Prostate gland (tissue), 2 donors: ENCODE results near the gene PLEKHG7. TPM values are rescaled to one million over a fixed set of nuclear protein-coding genes. Genes with fewer than 3 reads are reported as not detected.

Experiments used
- DNase-seq: peaks from one replicate; pipeline ENCODE4 v3.0.0-alpha.2; 2019; ENCODE audit warnings: low spot score
- H3K27ac ChIP-seq, 2 donors: fragments of 200-600 bp; sonication (generic); 2 replicates each; pipeline ENCODE4 v1.5.1; 2017 to 2019
- H3K27me3 ChIP-seq: fragments of 200-600 bp; sonication (generic); replicated peaks from 2 replicates; pipeline ENCODE4 v1.5.1; 2019; ENCODE audit not compliant: insufficient read depth
- H3K36me3 ChIP-seq, 2 donors: fragments of 200-600 bp; sonication (generic); 1 replicate in 1 of 2; 2 replicates in 1 of 2; pipeline versions ENCODE4 v1.5.1 to v1.8.1; 2017 to 2019
- H3K4me1 ChIP-seq: fragments of 200-600 bp; sonication (generic); replicated peaks from 2 replicates; pipeline ENCODE4 v1.5.1; 2019
- H3K4me3 ChIP-seq, 2 donors: fragments of 200-600 bp; sonication (generic); 2 replicates each; pipeline ENCODE4 v1.5.1; 2017 to 2019
- H3K9me3 ChIP-seq: fragments of 200-600 bp; sonication (generic); 2 replicates; pipeline ENCODE4 v1.5.1; 2017
- CTCF ChIP-seq, 4 experiments: fragments of 200-600 bp in 2 of 4; fragments of 450-650 bp in 2 of 4; sonication (generic) in 2 of 4; IDR thresholded peaks; 1 replicate in 3 of 4; 2 replicates in 1 of 4; pipeline ENCODE4 v1.5.1; 2016 to 2019; ENCODE audit warnings: antibody characterized with exemption in 4 of 4, mild to moderate bottlenecking in 2 of 4, moderate library complexity in 2 of 4
- POLR2A ChIP-seq: fragments of 450-650 bp; IDR thresholded peaks from one replicate; pipeline ENCODE4 v1.6.1; 2016; ENCODE audit warnings: antibody characterized with exemption, mild to moderate bottlenecking
- POLR2AphosphoS5 ChIP-seq: sonication (generic); formaldehyde crosslinking; IDR thresholded peaks from one replicate; pipeline ENCODE4 v1.6.1; 2017; ENCODE audit warnings: antibody characterized with exemption
- WGBS: methylation state at CpG from one replicate; pipeline ENCODE4 v1.1.5; 2018; 5-methylcytosine and 5-hydroxymethylcytosine counted together
- intact Hi-C: fragments of 100-400 bp; cut with DNase I; formaldehyde crosslinking; loops from one replicate; pipeline ENCODE4 v1.14.2; 2022
- total RNA-seq, 2 donors: library from RNA; depleted of rRNA; stranded (reverse); fragments of >200 nt; gene quantifications; one replicate each; pipeline ENCODE4 v1.1.0, GENCODE V29; 2016

The PLEKHG7 gene
- total RNA-seq, 2 donors from 2014 or later = 0.50 to 1.4 TPM

GRCh38 chr12:92726850-92727249 is 24.1 kb downstream of the PLEKHG7 start:
- Histone ChIP-seq H3K27me3 (no peaks in the 10 kb centered on the region), H3K36me3 (no peaks in the 10 kb centered on the region), H3K9me3 (no peaks in the 10 kb centered on the region), H3K4me1 (no peaks in the 10 kb centered on the region), H3K27ac (no peak overlapping the region), H3K4me3 (no peak overlapping the region)
- intact Hi-C loops = no loop called here
- DNase-seq = no peak
- WGBS = 85% methylated on average over 4 of the region's 4 CpGs
- TF ChIP-seq POLR2A = no peak
- TF ChIP-seq POLR2AphosphoS5 = no peak
- no peak for TF ChIP-seq CTCF (IDR thresholded peaks at IDR 0.05)

- H3K27ac ChIP-seq = no peak overlapping the region
- DNase-seq = no peak
- H3K4me1 ChIP-seq = no peaks in the 10 kb centered on the region
- H3K4me3 ChIP-seq = no peak overlapping the region
- no peaks in the 10 kb centered on the region for H3K9me3 ChIP-seq
- intact Hi-C loops = no loop called here
- 38% methylated on average over 1 of the region's 1 CpG for WGBS
- TF ChIP-seq POLR2A = no peak
- TF ChIP-seq POLR2AphosphoS5 = no peak
- no peak for TF ChIP-seq CTCF (IDR thresholded peaks at IDR 0.05)
- H3K27me3 ChIP-seq = no peaks in the 10 kb centered on the region
- no peaks in the 10 kb centered on the region for H3K36me3 ChIP-seq
Measured at GRCh38 chr12:92729773-92730305, 27.1 kb downstream of the PLEKHG7 start.

GRCh38 chr12:92730758-92731157 is 28.0 kb downstream of the PLEKHG7 start:
- Histone ChIP-seq H3K9me3 (no peaks in the 10 kb centered on the region), H3K27ac (no peak overlapping the region), H3K36me3 (no peaks in the 10 kb centered on the region), H3K4me3 (no peak overlapping the region), H3K27me3 (no peaks in the 10 kb centered on the region), H3K4me1 (no peaks in the 10 kb centered on the region)
- no peak for TF ChIP-seq POLR2A
- TF ChIP-seq POLR2AphosphoS5 = no peak
- TF ChIP-seq CTCF (IDR thresholded peaks at IDR 0.05) = no peak
- DNase-seq = no peak
- 90% methylated on average over 5 of the region's 5 CpGs for WGBS
- intact Hi-C loops = no loop called here

GRCh38 chr12:92732216-92732615 is 29.4 kb downstream of the PLEKHG7 start:
- 48% methylated on average over 5 of the region's 5 CpGs for WGBS
- intact Hi-C loops = no loop called here

More at GRCh38 chr12:92732216-92732615, 29.4 kb downstream of the PLEKHG7 start:
- Histone ChIP-seq H3K9me3 (no peaks in the 10 kb centered on the region), H3K27ac (no peak overlapping the region), H3K4me3 (no peak overlapping the region), H3K27me3 (no peaks in the 10 kb centered on the region), H3K36me3 (no peaks in the 10 kb centered on the region), H3K4me1 (no peaks in the 10 kb centered on the region)
- DNase-seq = no peak
- TF ChIP-seq POLR2AphosphoS5 (no peak), POLR2A (no peak), CTCF (IDR thresholded peaks at IDR 0.05) (no peak)
